ENCODE data around the gene TRIM65.

The TRIM65 gene

DNA sequence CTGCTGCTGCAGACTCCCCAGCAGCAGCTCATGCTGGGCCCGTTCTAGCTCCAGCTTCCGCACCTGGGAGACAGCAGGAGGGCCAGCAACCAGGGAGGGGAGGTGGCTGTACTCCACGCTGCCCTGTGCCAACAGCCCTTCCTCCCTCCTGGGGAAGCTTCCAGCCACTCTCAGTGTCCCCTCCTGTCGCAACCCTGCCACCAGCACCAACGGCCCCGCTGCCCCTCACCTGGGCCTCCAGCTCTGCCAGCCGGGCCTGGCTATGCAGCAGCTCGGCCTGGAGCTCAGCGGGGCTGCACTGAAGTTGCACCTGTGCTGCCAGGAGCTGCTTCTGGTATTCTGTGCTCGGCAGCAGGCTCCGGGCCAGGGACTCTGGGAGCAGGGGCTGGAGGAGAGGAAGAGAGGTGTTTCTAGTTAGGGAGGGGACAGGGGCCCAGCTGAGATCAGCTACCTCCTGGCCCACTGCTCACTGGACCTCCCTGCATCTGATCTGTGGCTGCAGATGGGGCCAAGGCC, 23.4 kb upstream of the TRIM65 start:
- Histone ChIP-seq H3K4me3 (ENCODE audit: low read length) (no peak overlapping the region), H3K36me3 (ENCODE audit: control insufficient read depth, low read length) (no peaks in the 10 kb centered on the region; the same call in 1 of the 2 replicates), H3K9me2 (replicated peaks; ENCODE audit: control insufficient read depth, low read length) (no peaks in the 10 kb centered on the region), H3K27me3 (ENCODE audit: control insufficient read depth, low read length) (no peaks in the 10 kb centered on the region), H3K4me1 (ENCODE audit: control insufficient read depth, low read length) (no peaks in the 10 kb centered on the region), H3K4me2 (ENCODE audit: low read length) (no peak overlapping the region), H3F3A (ENCODE audit: control insufficient read depth, insufficient read depth) (no peaks in the 10 kb centered on the region), H3K9me3 (ENCODE audit: control insufficient read depth, insufficient read depth, low read length) (no peaks in the 10 kb centered on the region), H4K20me1 (ENCODE audit: control insufficient read depth, insufficient read depth, low read depth, low read length) (no peaks in the 10 kb centered on the region), H3K27ac (ENCODE audit: low read depth, low read length) (no peak overlapping the region), H3K79me2 (ENCODE audit: control insufficient read depth, low read length) (no peaks in the 10 kb centered on the region)
- TF ChIP-seq EZH2phosphoT487 (IDR thresholded peaks at IDR 0.05; ENCODE audit: borderline replicate concordance, low read length) = no peak
- TF ChIP-seq, protein P1, sequence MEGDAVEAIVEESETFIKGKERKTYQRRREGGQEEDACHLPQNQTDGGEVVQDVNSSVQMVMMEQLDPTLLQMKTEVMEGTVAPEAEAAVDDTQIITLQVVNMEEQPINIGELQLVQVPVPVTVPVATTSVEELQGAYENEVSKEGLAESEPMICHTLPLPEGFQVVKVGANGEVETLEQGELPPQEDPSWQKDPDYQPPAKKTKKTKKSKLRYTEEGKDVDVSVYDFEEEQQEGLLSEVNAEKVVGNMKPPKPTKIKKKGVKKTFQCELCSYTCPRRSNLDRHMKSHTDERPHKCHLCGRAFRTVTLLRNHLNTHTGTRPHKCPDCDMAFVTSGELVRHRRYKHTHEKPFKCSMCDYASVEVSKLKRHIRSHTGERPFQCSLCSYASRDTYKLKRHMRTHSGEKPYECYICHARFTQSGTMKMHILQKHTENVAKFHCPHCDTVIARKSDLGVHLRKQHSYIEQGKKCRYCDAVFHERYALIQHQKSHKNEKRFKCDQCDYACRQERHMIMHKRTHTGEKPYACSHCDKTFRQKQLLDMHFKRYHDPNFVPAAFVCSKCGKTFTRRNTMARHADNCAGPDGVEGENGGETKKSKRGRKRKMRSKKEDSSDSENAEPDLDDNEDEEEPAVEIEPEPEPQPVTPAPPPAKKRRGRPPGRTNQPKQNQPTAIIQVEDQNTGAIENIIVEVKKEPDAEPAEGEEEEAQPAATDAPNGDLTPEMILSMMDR (IDR thresholded peaks at IDR 0.05; ENCODE audit: low read depth, low read length, poor library complexity, severe bottlenecking) = no peak

DNA sequence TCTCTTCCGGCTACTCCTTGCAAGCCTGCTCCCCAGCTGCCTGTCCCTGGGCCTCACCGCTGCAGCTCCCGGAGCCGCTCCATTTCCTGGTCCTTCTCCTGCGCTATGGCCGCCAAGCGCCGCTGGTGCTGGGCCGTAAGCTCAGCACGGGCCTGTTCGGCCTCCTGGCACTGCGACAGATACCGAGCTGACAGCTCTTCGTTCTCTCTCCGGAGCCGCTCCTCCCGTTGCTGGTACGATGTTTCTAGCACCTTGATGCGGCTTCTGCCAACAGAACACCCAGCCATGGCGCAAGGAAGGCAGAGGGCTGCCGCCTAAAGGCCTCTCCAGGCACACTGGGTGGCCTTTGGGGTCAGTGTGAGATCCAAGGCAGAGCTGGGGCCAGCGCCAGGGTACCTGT, 22.9 kb upstream of the TRIM65 start:
- Histone ChIP-seq H4K20me1 (ENCODE audit: control insufficient read depth, insufficient read depth, low read depth, low read length) (no peaks in the 10 kb centered on the region), H3K79me2 (ENCODE audit: control insufficient read depth, low read length) (no peaks in the 10 kb centered on the region), H3K4me1 (ENCODE audit: control insufficient read depth, low read length) (no peaks in the 10 kb centered on the region), H3K9me2 (replicated peaks; ENCODE audit: control insufficient read depth, low read length) (no peaks in the 10 kb centered on the region), H3K27me3 (ENCODE audit: control insufficient read depth, low read length) (no peaks in the 10 kb centered on the region), H3K9me3 (ENCODE audit: control insufficient read depth, insufficient read depth, low read length) (no peaks in the 10 kb centered on the region), H3K4me3 (ENCODE audit: low read length) (no peak overlapping the region), H3K27ac (ENCODE audit: low read depth, low read length) (no peak overlapping the region), H3F3A (ENCODE audit: control insufficient read depth, insufficient read depth) (no peaks in the 10 kb centered on the region), H3K4me2 (ENCODE audit: low read length) (no peak overlapping the region), H3K36me3 (ENCODE audit: control insufficient read depth, low read length) (no peaks in the 10 kb centered on the region; the same call in 1 of the 2 replicates)
- TF ChIP-seq EZH2phosphoT487 (IDR thresholded peaks at IDR 0.05; ENCODE audit: borderline replicate concordance, low read length) = no peak
- TF ChIP-seq, protein P1 (IDR thresholded peaks at IDR 0.05; ENCODE audit: low read depth, low read length, poor library complexity, severe bottlenecking) = no peak

GRCh38 chr17:75917917-75918445, 21.2 kb upstream of the TRIM65 start:
- TF ChIP-seq, protein P1 (IDR thresholded peaks at IDR 0.05; ENCODE audit: low read depth, low read length, poor library complexity, severe bottlenecking) = no peak
- TF ChIP-seq EZH2phosphoT487 (IDR thresholded peaks at IDR 0.05; ENCODE audit: borderline replicate concordance, low read length) = no peak
- Histone ChIP-seq H3K9me3 (ENCODE audit: control insufficient read depth, insufficient read depth, low read length) (no peaks in the 10 kb centered on the region), H3K9me2 (replicated peaks; ENCODE audit: control insufficient read depth, low read length) (no peaks in the 10 kb centered on the region), H3K79me2 (ENCODE audit: control insufficient read depth, low read length) (no peaks in the 10 kb centered on the region), H3K4me3 (ENCODE audit: low read length) (no peak overlapping the region), H3F3A (ENCODE audit: control insufficient read depth, insufficient read depth) (no peaks in the 10 kb centered on the region), H4K20me1 (ENCODE audit: control insufficient read depth, insufficient read depth, low read depth, low read length) (no peaks in the 10 kb centered on the region), H3K27me3 (ENCODE audit: control insufficient read depth, low read length) (no peaks in the 10 kb centered on the region), H3K27ac (ENCODE audit: low read depth, low read length) (no peak overlapping the region), H3K36me3 (ENCODE audit: control insufficient read depth, low read length) (no peaks in the 10 kb centered on the region; the same call in 1 of the 2 replicates), H3K4me1 (ENCODE audit: control insufficient read depth, low read length) (no peaks in the 10 kb centered on the region), H3K4me2 (ENCODE audit: low read length) (no peak overlapping the region)

All from DOHH2 (cell line).